Brain microvascular endothelial cell (primary cell): ENCODE results near the gene UTRN.

Experiments
- DNase-seq: peaks from one replicate; pipeline ENCODE4 v3.0.0-alpha.2; 2020
- H3K27ac ChIP-seq: fragments of 250-450 bp; sonication (Bioruptor Pico); 2 replicates; pipeline ENCODE4 v1.5.1; 2020; ENCODE audit warnings: mild to moderate bottlenecking, moderate library complexity
- H3K27me3 ChIP-seq: fragments of 250-450 bp; sonication (Bioruptor Pico); replicated peaks from 2 replicates; pipeline ENCODE4 v1.5.1; 2020; ENCODE audit warnings: mild to moderate bottlenecking
- H3K36me3 ChIP-seq: fragments of 250-450 bp; sonication (Bioruptor Pico); replicated peaks from 2 replicates; pipeline ENCODE4 v1.5.1; 2020; ENCODE audit warnings: mild to moderate bottlenecking
- H3K4me3 ChIP-seq: 2 replicates; pipeline ENCODE4 v1.5.1; 2011; ENCODE audit warnings: low read depth, mild to moderate bottlenecking, control low read depth, low read length, moderate library complexity
- in situ Hi-C: cut with HindIII; loops from 2 replicates; pipeline ENCODE4 v1.10.0; 2017; ENCODE audit warnings: low sequenced_read_pairs, low pct_ligation_motif_present
- TF ChIP-seq, protein P1 (sequence below): IDR thresholded peaks from 2 replicates; pipeline ENCODE4 v1.5.1; 2011; ENCODE audit warnings: low read depth, mild to moderate bottlenecking, moderate library complexity, low read length, control low read depth, inconsistent platforms; ENCODE audit errors: missing control alignments

Gene UTRN

DNA sequence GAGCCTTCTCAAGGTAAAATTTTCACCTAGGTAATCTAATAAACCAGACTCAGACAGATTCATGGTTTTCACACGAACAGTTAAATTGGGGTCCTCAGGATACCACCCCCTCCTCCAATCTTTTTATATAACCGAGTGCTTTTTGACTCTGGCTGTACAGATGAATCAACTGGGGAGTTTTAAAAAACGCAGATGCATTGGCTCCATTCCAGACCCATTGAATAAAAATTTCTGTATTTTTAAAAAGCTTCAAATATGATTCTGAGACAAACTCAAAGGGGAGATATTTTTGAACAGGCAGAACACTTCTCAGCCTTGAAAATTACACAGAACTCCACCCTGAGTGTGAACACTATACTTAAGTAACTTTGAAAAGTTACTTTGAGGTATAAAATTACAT, 7.2 kb downstream of the UTRN start:
- Histone ChIP-seq H3K36me3 (peaks cover 6% of the 10 kb centered on the region), H3K27ac (peak overlapping the region; percentile 17), H3K27me3 (no peaks in the 10 kb centered on the region), H3K4me3 (no peak overlapping the region)
- no peak for DNase-seq
- TF ChIP-seq, protein P1, sequence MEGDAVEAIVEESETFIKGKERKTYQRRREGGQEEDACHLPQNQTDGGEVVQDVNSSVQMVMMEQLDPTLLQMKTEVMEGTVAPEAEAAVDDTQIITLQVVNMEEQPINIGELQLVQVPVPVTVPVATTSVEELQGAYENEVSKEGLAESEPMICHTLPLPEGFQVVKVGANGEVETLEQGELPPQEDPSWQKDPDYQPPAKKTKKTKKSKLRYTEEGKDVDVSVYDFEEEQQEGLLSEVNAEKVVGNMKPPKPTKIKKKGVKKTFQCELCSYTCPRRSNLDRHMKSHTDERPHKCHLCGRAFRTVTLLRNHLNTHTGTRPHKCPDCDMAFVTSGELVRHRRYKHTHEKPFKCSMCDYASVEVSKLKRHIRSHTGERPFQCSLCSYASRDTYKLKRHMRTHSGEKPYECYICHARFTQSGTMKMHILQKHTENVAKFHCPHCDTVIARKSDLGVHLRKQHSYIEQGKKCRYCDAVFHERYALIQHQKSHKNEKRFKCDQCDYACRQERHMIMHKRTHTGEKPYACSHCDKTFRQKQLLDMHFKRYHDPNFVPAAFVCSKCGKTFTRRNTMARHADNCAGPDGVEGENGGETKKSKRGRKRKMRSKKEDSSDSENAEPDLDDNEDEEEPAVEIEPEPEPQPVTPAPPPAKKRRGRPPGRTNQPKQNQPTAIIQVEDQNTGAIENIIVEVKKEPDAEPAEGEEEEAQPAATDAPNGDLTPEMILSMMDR = no peak
- in situ Hi-C loops = loop anchor here (25.0 kb wide), 1 partner anchor 180 kb away; no protein-coding TSS in a partner anchor

DNA sequence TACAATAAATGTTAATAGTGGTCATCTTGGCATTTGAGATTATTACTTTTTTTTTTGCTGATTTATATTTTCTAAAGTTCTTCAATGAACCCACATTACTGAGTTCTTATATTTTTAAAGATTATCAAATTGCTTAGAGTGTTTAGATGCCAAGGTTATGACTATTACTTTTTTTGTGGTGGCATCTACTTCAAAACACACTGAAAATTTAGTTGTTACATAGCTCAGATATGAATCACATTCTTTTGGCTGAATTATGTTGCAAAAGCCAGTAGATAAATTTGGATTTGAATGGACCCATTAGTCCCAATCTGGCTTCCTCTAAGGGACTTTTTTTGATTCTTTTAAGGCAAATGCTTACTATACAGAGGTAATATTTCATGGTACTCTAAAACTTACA, 8.9 kb downstream of the UTRN start:
- TF ChIP-seq, protein P1 = no peak
- Histone ChIP-seq H3K4me3 (no peak overlapping the region), H3K27me3 (no peaks in the 10 kb centered on the region), H3K27ac (peak overlapping the region; percentile 11), H3K36me3 (peaks cover 6% of the 10 kb centered on the region)
- in situ Hi-C loops = loop anchor here (25.0 kb wide), 1 partner anchor 182 kb away; no protein-coding TSS in a partner anchor
- no peak for DNase-seq

DNA sequence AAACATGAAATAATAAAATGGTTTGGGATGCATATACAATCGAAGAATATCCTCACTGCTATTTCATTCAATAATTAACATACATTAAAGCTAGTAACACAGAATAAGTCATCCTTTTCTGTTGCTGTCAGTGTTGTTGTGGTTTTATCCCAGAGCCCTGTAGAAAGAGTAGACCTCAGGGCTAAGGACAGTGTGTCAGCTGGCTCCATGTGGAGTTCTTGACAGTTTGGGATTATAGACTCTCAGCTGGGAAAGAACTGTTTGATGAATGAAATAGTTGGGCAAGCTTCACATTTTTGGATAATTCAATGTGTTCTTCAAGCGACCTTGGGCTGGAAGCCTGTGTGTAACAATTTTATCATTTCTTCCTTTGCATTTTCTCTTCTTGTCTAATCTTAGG, 10.1 kb downstream of the UTRN start:
- Histone ChIP-seq H3K27me3 (no peaks in the 10 kb centered on the region), H3K4me3 (no peak overlapping the region), H3K36me3 (peaks cover 6% of the 10 kb centered on the region), H3K27ac (no peak overlapping the region)
- in situ Hi-C loops = loop anchor here (25.0 kb wide), 1 partner anchor 183 kb away; no protein-coding TSS in a partner anchor
- DNase-seq = no peak
- TF ChIP-seq, protein P1 = no peak

DNA sequence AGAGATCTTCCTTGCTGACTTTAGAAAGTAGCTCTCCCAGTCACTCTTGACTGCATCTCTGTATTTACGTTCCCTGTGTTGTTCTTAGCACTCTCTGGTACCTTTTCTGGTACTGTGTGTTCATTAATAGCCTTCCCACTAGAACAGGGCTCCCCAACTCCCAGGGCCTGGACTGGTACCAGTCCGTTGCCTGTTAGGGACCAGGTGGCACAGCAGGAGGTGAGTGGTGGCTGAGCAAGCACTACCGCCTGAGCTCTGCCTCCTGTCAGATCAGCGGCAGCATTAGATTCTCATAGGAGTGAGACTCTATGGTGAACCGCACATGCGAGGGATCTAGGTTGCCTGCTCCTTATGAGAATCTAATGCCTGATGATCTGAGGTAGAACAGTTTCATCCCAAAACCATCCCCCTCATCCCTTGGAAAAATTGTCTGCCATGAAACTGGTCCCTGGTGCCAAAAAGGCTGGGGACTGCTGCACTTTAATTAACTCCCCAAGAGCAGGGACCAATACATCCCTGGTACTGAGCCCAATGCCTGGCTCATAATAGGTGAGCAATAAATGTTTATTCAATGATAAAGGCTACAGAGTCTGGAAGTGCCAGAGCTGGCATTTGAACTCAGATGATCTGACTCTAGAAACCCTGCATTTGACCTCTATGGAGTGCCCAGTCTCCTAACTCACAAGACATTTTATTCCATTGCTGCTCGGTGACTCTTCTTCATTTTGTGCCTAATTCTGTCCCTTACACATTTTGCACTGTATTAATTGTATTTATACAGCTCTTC, 11.0 kb downstream of the UTRN start:
- Histone ChIP-seq H3K27ac (no peak overlapping the region), H3K4me3 (no peak overlapping the region), H3K27me3 (no peaks in the 10 kb centered on the region), H3K36me3 (peaks cover 6% of the 10 kb centered on the region)
- TF ChIP-seq, protein P1 = no peak
- in situ Hi-C loops = loop anchor here (25.0 kb wide), 1 partner anchor 184 kb away; no protein-coding TSS in a partner anchor
- DNase-seq = no peak

DNA sequence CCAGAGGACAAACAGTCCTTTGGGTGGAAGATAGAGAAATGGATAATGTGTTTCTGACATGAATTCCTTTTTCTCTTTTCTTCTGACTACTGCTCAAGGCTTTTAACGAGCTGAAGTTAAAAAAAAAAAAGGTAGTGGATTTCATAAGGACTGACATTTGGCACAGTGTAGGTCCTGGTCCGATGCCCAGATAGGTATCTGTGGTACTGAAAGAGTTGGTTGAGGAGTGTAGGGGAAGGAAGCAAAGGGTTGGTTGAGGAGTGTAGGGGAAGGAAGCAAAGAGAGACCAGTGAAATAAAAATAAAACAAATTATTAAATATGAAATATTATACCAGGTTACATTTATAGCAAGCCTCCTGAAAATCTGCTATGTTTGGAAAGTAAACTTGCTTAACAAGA, 11.8 kb downstream of the UTRN start:
- peaks cover 8% of the 10 kb centered on the region for H3K36me3 ChIP-seq
- H3K4me3 ChIP-seq = no peak overlapping the region
- no peaks in the 10 kb centered on the region for H3K27me3 ChIP-seq
- TF ChIP-seq, protein P1 = no peak
- in situ Hi-C loops = loop anchor here (25.0 kb wide), 1 partner anchor 185 kb away; no protein-coding TSS in a partner anchor
- no peak for DNase-seq
- no peak overlapping the region for H3K27ac ChIP-seq
